Upper lobe of right lung (tissue), 1 donor: ENCODE data around the gene FRMPD2. TPM values are rescaled to one million over a fixed set of nuclear protein-coding genes. Genes with fewer than 3 reads are reported as not detected.

Experiments used
- ATAC-seq: fragments of 200-7000 bp; cut with Tn5 transposase; one replicate; pipeline ENCODE4 v1.9.1; 2020; ENCODE audit warnings: mild to moderate bottlenecking, moderate library complexity
- DNase-seq: peaks from one replicate; pipeline ENCODE4 v3.0.0-alpha.2; 2020
- H3K27ac ChIP-seq: fragments of 200-600 bp; one replicate; pipeline ENCODE4 v1.8.0; 2022
- H3K27me3 ChIP-seq: fragments of 200-600 bp; one replicate; pipeline ENCODE4 v1.8.0; 2022; ENCODE audit warnings: mild to moderate bottlenecking
- H3K36me3 ChIP-seq: fragments of 200-600 bp; one replicate; pipeline ENCODE4 v1.8.0; 2022
- H3K4me1 ChIP-seq: fragments of 200-600 bp; one replicate; pipeline ENCODE4 v1.8.0; 2022
- H3K4me3 ChIP-seq: fragments of 200-600 bp; one replicate; pipeline ENCODE4 v1.8.0; 2022; ENCODE audit warnings: mild to moderate bottlenecking
- H3K9me3 ChIP-seq: fragments of 200-600 bp; one replicate; pipeline ENCODE4 v1.8.0; 2022
- CTCF ChIP-seq: fragments of 200-600 bp; IDR thresholded peaks from one replicate; pipeline ENCODE4 v1.8.0; 2022; ENCODE audit warnings: antibody characterized with exemption
- intact Hi-C: fragments of 100-400 bp; cut with DNase I; formaldehyde crosslinking; loops from one replicate; pipeline ENCODE4 v1.11.0; 2022
- total RNA-seq: library from RNA; stranded (reverse); fragmentation: NEBNext Ultra II Directional; extraction: Animal tissue kit (Norgen Biotek cat#: 25700); gene quantifications from one replicate; pipeline ENCODE4 v1.2.1, GENCODE V29; 2021
- donor health status: DM: no; HTN: yes; CAD: no; lungs with severe emphysema.

FRMPD2 gene
- total RNA-seq, 1 donor from 2014 or later = not detected

GRCh38 chr10:48254750-48255512 lies 19.6 kb downstream of the FRMPD2 start:
- Histone ChIP-seq H3K27me3 (no peaks in the 10 kb centered on the region), H3K4me3 (no peak overlapping the region), H3K36me3 (no peaks in the 10 kb centered on the region), H3K27ac (no peak overlapping the region), H3K4me1 (no peaks in the 10 kb centered on the region), H3K9me3 (no peaks in the 10 kb centered on the region)
- TF ChIP-seq CTCF = no peak
- ATAC-seq = no peak
- intact Hi-C loops = no loop called here
- DNase-seq = no peak

GRCh38 chr10:48253970-48254657 lies 20.4 kb downstream of the FRMPD2 start:
- Histone ChIP-seq H3K36me3 (no peaks in the 10 kb centered on the region), H3K4me3 (no peak overlapping the region), H3K9me3 (no peaks in the 10 kb centered on the region), H3K27me3 (no peaks in the 10 kb centered on the region), H3K27ac (no peak overlapping the region), H3K4me1 (no peaks in the 10 kb centered on the region)
- DNase-seq (no peak), ATAC-seq (no peak)
- intact Hi-C loops = no loop called here
- TF ChIP-seq CTCF = no peak

- intact Hi-C loops = no loop called here
Measured at GRCh38 chr10:48252354-48252650, 22.2 kb downstream of the FRMPD2 start.

GRCh38 chr10:48251525-48252353 lies 22.8 kb downstream of the FRMPD2 start:
- no peaks in the 10 kb centered on the region for H3K4me1 ChIP-seq
- H3K4me3 ChIP-seq = no peak overlapping the region
- ATAC-seq (no peak), DNase-seq (no peak)
- intact Hi-C loops = no loop called here
- H3K27me3 ChIP-seq = no peaks in the 10 kb centered on the region
- TF ChIP-seq CTCF = no peak
- no peaks in the 10 kb centered on the region for H3K9me3 ChIP-seq
- no peaks in the 10 kb centered on the region for H3K36me3 ChIP-seq
- H3K27ac ChIP-seq = no peak overlapping the region

More at GRCh38 chr10:48252354-48252650, 22.2 kb downstream of the FRMPD2 start:
- H3K4me3 ChIP-seq = no peak overlapping the region
- no peak for TF ChIP-seq CTCF
- H3K27ac ChIP-seq = no peak overlapping the region
- no peaks in the 10 kb centered on the region for H3K9me3 ChIP-seq
- no peaks in the 10 kb centered on the region for H3K27me3 ChIP-seq
- no peaks in the 10 kb centered on the region for H3K36me3 ChIP-seq
- ATAC-seq (no peak), DNase-seq (no peak)
- H3K4me1 ChIP-seq = no peaks in the 10 kb centered on the region

- no peak overlapping the region for H3K4me3 ChIP-seq
- no peak for ATAC-seq
- H3K4me1 ChIP-seq = no peaks in the 10 kb centered on the region
- no peaks in the 10 kb centered on the region for H3K27me3 ChIP-seq
- no peaks in the 10 kb centered on the region for H3K36me3 ChIP-seq
- no peak for TF ChIP-seq CTCF
- no peak for DNase-seq
- no peak overlapping the region for H3K27ac ChIP-seq
- intact Hi-C loops = no loop called here
- no peaks in the 10 kb centered on the region for H3K9me3 ChIP-seq
Measured at GRCh38 chr10:48251152-48251524, 23.4 kb downstream of the FRMPD2 start.
